ENCODE results near the gene RABL6.
"Not testable (repeated sequence)": the region's sequence is repeated elsewhere in the genome, so short reads cannot be mapped to it uniquely, and the experiment has no call there.

Gene RABL6

DNA sequence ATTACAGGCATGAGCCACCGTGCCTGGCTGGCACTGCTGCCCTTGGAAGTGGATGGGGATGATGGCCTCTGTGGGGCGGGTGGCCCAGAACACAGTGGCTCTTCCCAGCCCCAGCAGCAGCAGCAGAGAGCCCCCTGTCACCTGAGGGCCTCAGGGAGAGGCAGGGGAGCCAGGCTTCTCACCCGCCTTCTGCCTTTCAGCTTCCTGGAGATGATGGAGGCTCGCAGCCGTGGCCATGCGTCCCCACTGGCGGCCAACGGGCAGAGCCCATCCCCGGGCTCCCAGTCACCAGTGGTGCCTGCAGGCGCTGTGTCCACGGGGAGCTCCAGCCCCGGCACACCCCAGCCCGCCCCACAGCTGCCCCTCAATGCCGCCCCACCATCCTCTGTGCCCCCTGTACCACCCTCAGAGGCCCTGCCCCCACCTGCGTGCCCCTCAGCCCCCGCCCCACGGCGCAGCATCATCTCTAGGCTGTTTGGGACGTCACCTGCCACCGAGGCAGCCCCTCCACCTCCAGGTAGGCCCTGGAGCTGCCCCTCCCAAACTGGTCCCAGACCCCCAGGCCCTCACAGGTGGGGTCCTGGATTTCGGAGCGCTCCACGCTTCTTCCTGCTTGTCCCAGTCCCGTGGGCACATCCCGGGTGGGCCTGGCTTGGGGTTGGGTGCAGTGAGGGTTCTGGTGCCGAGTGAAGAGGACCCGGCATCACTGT lies 29.6 kb downstream of the RABL6 start:
- no peak for DNase-seq

DNA sequence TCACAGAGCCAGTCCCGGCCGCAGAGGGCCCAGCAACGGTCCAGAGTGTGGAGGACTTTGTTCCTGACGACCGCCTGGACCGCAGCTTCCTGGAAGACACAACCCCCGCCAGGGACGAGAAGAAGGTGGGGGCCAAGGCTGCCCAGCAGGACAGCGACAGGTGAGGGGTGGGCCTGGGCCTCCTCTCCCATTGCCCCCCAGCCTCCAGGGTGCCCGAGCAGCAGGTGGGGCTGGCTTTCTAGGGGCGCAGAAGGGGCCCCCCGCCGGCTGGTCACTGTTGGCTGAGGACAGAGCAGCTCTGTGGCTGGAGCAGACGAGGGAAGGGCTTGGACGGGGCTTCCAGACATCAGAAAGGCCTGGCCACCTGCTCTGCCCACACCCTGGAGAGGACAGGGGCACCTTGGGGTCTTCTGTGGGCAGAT lies 30.1 kb downstream of the RABL6 start:
- DNase-seq, result not testable (repeated sequence)

DNA sequence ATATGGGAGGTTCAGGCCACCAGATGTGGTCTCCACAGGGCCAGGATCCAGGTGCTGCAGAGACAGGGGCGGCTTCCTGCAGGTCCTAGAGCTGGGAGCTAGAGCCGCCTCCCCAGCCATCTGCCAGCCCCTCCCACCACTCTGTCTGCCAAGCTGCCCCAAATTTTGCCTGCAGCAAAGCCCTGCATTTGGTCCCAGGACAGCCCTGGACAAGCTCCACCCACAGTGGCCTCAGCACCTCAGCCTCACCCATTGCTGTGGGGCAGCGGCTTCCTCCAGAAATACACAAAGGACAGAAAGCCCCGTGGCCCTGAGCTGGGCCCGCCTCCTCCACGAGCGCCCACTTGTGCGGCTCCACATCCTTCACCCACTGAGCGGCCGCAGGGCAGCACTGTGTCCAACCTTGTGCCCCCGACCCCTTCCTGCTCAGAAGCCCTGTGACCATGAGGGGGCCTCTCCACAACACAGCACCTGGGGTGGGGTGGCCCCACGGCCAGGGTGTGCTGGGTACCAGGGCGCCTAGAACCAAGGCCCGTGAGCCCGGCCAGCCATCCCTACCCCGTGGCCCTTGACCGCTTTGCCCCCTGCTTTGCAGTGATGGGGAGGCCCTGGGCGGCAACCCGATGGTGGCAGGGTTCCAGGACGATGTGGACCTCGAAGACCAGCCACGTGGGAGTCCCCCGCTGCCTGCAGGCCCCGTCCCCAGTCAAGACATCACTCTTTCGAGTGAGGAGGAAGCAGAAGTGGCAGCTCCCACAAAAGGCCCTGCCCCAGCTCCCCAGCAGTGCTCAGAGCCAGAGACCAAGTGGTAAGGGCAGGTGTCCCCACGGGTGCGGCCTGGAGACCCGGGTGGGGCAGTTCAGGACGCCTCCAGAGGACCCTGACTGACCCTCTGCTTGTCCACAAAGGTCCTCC lies 30.8 kb downstream of the RABL6 start:
- no peak for DNase-seq

- no peak for DNase-seq
Observed at GRCh38 chr9:136839229-136840139, 31.7 kb downstream of the RABL6 start.

DNA sequence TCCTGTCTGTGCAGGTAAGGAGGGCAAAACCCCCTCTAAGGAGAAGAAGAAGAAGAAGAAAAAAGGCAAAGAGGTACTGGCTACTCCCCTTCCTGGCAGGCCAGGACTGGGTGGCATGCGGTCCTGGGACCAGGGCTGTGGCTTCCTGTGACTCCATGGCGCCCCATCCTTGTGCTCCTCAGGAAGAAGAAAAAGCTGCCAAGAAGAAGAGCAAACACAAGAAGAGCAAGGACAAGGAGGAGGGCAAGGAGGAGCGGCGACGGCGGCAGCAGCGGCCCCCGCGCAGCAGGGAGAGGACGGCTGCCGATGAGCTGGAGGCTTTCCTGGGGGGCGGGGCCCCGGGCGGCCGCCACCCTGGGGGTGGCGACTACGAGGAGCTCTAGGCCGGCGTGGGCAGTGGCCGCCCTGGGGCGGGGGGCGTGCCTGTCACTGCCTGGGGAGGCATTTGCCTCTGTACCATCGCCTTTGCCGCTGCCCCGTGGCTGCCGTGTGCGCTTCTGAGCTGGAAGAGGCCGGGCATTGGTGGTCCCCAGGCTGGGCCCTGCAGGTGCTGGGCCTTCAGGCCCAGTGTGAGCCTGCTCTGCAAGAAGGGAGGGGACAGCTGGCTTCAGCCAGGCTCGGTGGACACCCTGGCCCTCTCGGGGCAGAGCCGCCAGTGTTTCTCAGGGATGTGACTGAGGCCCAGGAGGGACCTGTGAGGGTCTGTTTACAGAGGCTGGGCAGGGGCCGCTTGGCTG lies 32.6 kb downstream of the RABL6 start:
- no peak for DNase-seq

DNA sequence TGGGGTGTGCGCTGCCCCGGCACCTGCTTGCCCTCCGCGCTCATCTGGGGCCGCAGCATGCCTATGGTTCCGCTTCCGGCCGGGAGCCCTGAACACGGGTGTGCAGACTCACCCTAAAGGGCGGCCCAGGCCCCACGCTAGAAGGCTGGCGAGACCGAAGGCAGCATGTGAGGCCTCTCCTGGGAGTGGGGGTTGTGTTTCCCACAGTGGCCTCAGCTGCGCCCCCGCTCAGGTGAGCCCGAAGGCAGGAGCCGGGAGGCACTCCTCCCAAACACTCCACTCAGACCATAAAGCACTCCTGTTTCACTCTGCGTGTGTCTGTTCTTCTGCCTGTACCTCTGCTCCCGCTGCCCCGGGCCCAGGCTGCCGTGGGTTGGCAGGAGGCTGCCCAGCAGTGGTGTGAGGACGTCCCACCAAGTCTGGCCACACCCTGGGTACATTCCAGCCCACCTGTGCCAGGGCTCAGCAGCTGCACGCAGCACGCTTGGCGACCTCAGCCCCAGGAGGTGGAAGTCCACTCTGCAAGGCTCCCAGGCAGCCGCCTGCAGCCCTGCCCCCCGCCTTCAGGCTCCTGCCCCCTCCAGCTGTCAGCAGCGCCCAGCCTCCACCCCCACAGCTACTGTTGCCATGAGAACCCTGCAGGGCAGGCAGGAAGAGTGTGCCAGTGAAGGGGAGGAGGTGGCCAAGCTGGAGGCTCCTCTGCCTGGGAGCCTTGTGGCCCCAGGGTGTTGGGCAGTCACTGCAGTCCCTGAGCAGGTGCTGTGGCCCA lies 33.3 kb downstream of the RABL6 start:
- DNase-seq, result no peak

- not testable (repeated sequence) for DNase-seq
Observed at GRCh38 chr9:136841646-136842379, 34.1 kb downstream of the RABL6 start.

- DNase-seq, result peak; percentile 81
Observed at GRCh38 chr9:136842380-136842948, 34.7 kb downstream of the RABL6 start, which contains the start of gene AJM1. Gene AJM1 (plus strand): TSS chr9:136842478. CDS start chr9:136844415, 1,937 bp downstream.

GRCh38 chr9:136843159-136843800 lies 35.5 kb downstream of the RABL6 start:
- DNase-seq, result not testable (repeated sequence)

DNA sequence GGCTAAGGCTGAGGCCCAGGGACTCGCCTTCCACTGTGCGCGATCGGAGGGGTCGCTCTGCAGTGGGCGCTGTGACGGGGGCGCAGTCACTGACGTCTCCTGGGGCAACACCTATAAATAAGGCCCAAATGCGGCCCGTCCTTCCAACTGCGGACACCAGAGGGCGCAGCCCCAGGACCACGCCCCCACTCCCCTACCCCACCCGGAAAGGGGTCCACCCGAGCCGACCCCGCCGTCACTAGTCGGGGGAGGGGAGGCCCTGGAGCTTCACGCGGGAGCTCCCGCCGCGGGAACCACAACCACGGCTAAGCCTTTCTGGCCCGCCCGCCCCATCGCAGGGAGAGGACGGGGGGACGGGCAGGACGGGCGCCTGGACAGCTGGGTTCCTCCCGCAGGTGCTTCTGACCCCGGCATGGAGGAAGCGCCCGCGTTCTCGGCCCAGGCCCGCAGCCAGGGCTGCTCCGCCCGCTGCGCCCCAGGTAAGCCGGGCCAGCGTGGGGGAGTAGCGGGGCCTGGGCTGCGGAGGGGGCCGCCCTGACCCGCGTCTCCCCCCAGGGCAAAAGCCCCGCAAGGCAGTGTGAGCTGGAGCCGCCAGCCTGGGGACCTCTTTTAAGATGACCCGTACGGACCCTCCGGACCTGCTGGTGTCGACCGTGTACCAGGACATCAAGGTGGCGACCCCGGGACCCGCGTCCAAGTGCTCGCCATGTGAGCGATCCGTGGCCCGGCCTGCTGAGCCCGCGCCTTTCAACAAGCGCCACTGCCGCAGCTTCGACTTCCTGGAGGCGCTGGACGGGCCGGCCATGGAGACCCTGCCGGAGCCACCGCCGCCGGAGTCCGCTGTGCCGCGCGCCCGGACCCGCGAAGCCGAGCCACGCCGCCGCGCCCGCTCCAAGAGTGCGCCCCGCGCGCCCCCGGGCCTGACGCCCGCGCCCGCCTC lies 36.3 kb downstream of the RABL6 start:
- peak; percentile 68 for DNase-seq

DNA sequence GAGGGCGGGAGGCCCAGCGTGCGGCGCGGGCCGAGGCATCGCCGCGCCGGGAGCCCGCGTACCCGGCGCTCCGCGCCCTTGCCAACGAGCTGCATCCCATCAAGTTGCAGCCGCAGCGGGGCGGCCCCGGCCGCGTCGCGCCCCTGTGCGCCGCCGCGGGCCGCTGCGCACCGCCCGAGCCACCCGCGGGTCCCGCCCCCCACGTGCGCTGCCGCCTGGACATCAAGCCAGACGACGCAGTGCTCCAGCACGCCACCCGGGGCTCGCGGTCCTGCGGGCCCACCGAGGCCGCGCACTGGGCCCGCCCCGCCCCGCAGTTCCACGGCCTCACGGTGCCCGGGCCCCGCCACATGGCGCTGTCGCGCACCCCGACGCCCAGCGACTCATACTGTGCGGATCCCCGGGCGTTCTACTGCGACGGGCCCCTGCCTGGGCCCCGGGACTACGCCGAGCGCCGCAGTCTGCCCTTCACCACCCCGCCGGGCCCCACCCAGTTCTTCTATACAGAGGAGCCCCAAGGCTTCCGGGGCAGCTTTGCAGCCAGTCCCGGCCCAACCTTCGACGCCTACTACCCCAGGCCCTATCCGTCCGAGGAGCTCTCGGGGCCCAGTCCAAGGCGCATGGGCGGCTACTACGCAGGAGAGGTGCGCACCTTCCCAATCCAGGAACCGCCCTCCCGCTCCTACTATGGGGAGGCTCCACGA lies 37.2 kb downstream of the RABL6 start:
- DNase-seq, result no peak

- no peak for DNase-seq
Observed at GRCh38 chr9:136845465-136846260, 37.9 kb downstream of the RABL6 start.

DNA sequence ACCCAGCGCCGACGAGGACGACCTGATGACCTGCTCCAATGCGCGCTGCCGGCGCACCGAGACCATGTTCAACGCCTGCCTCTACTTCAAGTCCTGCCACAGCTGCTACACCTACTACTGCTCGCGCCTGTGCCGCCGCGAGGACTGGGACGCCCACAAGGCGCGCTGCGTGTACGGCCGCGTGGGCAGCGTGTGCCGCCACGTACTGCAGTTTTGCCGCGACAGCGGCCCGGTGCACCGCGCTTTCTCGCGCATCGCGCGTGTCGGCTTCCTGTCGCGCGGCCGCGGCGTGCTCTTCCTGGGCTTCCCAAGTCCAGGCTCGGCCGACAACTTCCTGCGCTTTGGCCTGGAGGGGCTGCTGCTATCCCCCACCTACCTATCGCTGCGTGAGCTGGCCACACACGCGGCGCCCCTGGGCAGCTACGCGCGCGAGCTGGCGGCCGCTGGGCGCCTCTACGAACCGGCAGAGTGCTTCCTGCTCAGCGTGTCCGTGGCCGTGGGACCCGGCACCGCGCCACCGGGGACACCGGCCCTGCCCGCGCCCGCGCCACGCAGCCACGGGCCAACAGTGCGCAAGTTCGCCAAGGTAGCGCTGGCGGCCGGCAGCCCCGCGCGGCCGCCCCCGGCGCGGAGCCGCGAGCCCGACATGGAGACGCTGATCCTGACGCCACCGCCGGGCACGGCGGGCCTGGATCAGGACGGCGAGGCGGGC lies 38.8 kb downstream of the RABL6 start:
- DNase-seq, result no peak

DNA sequence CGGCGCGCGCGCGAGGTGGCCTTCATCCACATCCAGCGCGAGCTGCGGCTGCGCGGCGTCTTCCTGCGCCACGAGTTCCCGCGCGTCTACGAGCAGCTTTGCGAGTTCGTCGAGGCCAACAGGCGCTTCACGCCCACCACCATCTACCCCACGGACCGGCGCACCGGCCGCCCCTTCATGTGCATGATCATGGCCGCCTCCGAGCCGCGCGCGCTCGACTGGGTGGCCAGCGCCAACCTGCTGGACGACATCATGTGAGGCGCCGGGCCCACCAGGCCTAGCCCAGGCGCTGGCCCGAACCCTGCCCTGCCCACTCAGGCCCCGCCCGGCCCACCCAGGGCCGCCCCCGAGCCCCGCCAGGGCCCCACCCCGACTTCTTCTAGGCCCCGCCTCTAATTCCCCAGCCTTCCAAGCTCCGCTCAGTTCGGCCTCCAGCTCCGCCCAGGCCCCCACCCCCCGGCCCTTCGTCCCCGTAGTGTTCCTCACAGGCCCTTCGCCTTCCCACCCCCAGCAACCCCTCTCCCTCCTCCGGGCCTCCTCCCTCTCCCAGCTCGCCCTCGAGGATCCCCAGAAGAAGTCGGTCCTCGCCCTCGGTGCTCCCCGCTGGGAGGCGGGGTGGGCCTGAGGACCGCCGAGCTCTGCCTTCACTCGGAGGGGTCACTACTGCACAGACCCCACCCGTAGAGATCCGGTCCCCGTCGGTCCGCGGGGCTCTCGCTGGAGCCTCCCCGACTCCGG lies 39.5 kb downstream of the RABL6 start:
- peak; percentile 22 for DNase-seq

- peak; percentile 72 for DNase-seq
Observed at GRCh38 chr9:136847826-136848392, 40.2 kb downstream of the RABL6 start.
